Common myeloid progenitor, CD34-positive (primary cell): ENCODE results near the gene ACTN3.

ENCODE experiments used
- CTCF ChIA-PET: fragments of 350-600 bp; sonication (Branson Sonifier 250); formaldehyde crosslinking; loops from one replicate; lab custom pipeline; 2021; ENCODE audit warnings: antibody characterized with exemption; lab: Charles Lee
- POLR2A ChIA-PET: fragments of 350-600 bp; sonication (Branson Sonifier 250); formaldehyde crosslinking; loops from one replicate; lab custom pipeline; 2021; ENCODE audit warnings: antibody characterized with exemption; lab: Charles Lee
- DNase-seq, 3 donors: peaks; one replicate each; pipeline versions ENCODE4 v3.0.0 to v3.0.0-alpha.2; 2013
- H3K27ac ChIP-seq, 2 experiments: 1 replicate in 1 of 2; 2 replicates in 1 of 2; pipeline ENCODE4 v1.7.0; 2013; ENCODE audit warnings: inconsistent platforms in 2 of 2, low read length in 2 of 2, mild to moderate bottlenecking in 2 of 2, low read depth in 1 of 2, moderate library complexity in 1 of 2; ENCODE audit not compliant: severe bottlenecking in 2 of 2, insufficient read depth in 1 of 2, poor library complexity in 1 of 2
- H3K27me3 ChIP-seq, 5 experiments: replicated peaks in 2 of 5; 1 replicate in 3 of 5; 2 replicates in 2 of 5; pipeline versions ENCODE4 v1.6.1 to v1.7.0; 2013; ENCODE audit warnings: low read length in 4 of 5, mild to moderate bottlenecking in 2 of 5, moderate library complexity in 2 of 5, inconsistent platforms in 1 of 5; ENCODE audit not compliant: insufficient read depth in 5 of 5, control insufficient read depth in 4 of 5
- H3K36me3 ChIP-seq, 4 experiments: 1 replicate in 2 of 4; 2 replicates in 2 of 4; pipeline versions ENCODE4 v1.6.1 to v1.7.0; 2013; ENCODE audit warnings: low read length in 3 of 4, control low read depth in 1 of 4, mild to moderate bottlenecking in 1 of 4; ENCODE audit not compliant: control insufficient read depth in 4 of 4, insufficient read depth in 4 of 4
- H3K4me1 ChIP-seq, 4 experiments: 1 replicate in 3 of 4; 2 replicates in 1 of 4; pipeline versions ENCODE4 v1.6.1 to v1.7.1; 2013; ENCODE audit warnings: low read length in 3 of 4, mild to moderate bottlenecking in 3 of 4, control low read depth in 1 of 4, inconsistent platforms in 1 of 4, moderate library complexity in 1 of 4; ENCODE audit not compliant: control insufficient read depth in 4 of 4, insufficient read depth in 4 of 4; ENCODE audit errors: control extremely low read depth in 1 of 4
- H3K4me3 ChIP-seq, 7 experiments: 1 replicate in 4 of 7; 2 replicates in 3 of 7; pipeline versions ENCODE4 v1.5.1 to v1.7.0; 2013; ENCODE audit warnings: mild to moderate bottlenecking in 7 of 7, low read length in 6 of 7, moderate library complexity in 6 of 7, inconsistent platforms in 2 of 7, low read depth in 2 of 7, control low read depth in 1 of 7; ENCODE audit not compliant: insufficient read depth in 4 of 7, control insufficient read depth in 1 of 7; ENCODE audit errors: extremely low read depth in 1 of 7
- H3K9me3 ChIP-seq, 5 experiments: 1 replicate in 4 of 5; 2 replicates in 1 of 5; pipeline versions ENCODE4 v1.6.1 to v1.7.1; 2013; ENCODE audit warnings: low read length in 4 of 5, mild to moderate bottlenecking in 2 of 5, inconsistent platforms in 1 of 5, low read depth in 1 of 5, moderate library complexity in 1 of 5; ENCODE audit not compliant: control insufficient read depth in 4 of 5, insufficient read depth in 2 of 5; ENCODE audit errors: control extremely low read depth in 1 of 5
- WGBS: methylation state at CpG from one replicate; pipeline ENCODE4 v1.1.5; 2013; ENCODE audit not compliant: insufficient coverage; 5-methylcytosine and 5-hydroxymethylcytosine counted together

ACTN3 gene

GRCh38 chr11:66510990-66511339 is 35.7 kb upstream of the ACTN3 start:
- ChIA-PET POLR2A (interaction anchor here (0.7 kb wide), 1 partner anchor 237 kb away, joined by 3 read pairs; no protein-coding TSS in a partner anchor), CTCF (interaction anchor here (1.4 kb wide), 1 partner anchor 19 kb away, joined by 4 read pairs; no protein-coding TSS in a partner anchor)
- no peaks in the 10 kb centered on the region for H3K27me3 ChIP-seq
- H3K27ac ChIP-seq = peak overlapping the region; percentile 50 to 76
- no peaks in the 10 kb centered on the region for H3K9me3 ChIP-seq
- no peak for DNase-seq
- H3K4me3 ChIP-seq = peak overlapping the region; percentile 85 to 100 (median 90)
- peaks cover 6 to 31% (median 20%) of the 10 kb centered on the region in 4 experiments for H3K36me3 ChIP-seq
- no CpG with 5 or more reads among the region's 5 CpGs for WGBS
- peaks cover 4 to 17% (median 11%) of the 10 kb centered on the region in 4 experiments for H3K4me1 ChIP-seq

- ChIA-PET CTCF (no interaction called here), POLR2A (no interaction called here)
- H3K9me3 ChIP-seq = no peaks in the 10 kb centered on the region
- WGBS = 100% methylated on average over 9 of the region's 11 CpGs
- H3K4me3 ChIP-seq = no peak overlapping the region
- no peaks in the 10 kb centered on the region for H3K27me3 ChIP-seq
- peaks cover 2 to 69% (median 35%) of the 10 kb centered on the region in 4 experiments for H3K36me3 ChIP-seq
- no peaks in the 10 kb centered on the region for H3K4me1 ChIP-seq
- DNase-seq = no peak
- H3K27ac ChIP-seq = no peak overlapping the region
These were observed 23.1 kb upstream of the ACTN3 start for GRCh38 chr11:66523611-66524010.

- peaks cover 2 to 65% (median 36%) of the 10 kb centered on the region in 4 experiments for H3K36me3 ChIP-seq
- H3K27me3 ChIP-seq = no peaks in the 10 kb centered on the region
- 100% methylated on average over 4 of the region's 10 CpGs for WGBS
- no peaks in the 10 kb centered on the region for H3K4me1 ChIP-seq
- H3K9me3 ChIP-seq = no peaks in the 10 kb centered on the region
- CTCF ChIA-PET = interaction anchor here (0.6 kb wide), 1 partner anchor 23 kb away, joined by 3 read pairs; no protein-coding TSS in a partner anchor
- H3K4me3 ChIP-seq = no peak overlapping the region
- no peak for DNase-seq
- POLR2A ChIA-PET = no interaction called here
- no peak overlapping the region for H3K27ac ChIP-seq
These were observed 22.2 kb upstream of the ACTN3 start for GRCh38 chr11:66524304-66525040.

GRCh38 chr11:66529069-66529468 is 17.6 kb upstream of the ACTN3 start:
- no peak for DNase-seq
- ChIA-PET CTCF (interaction anchor here (2.9 kb wide), 1 partner anchor 13 kb away, joined by 8 read pairs; no protein-coding TSS in a partner anchor), POLR2A (no interaction called here)
- Histone ChIP-seq H3K4me3 (no peak overlapping the region), H3K4me1 (no peaks in the 10 kb centered on the region), H3K36me3 (peaks cover 8 to 62% (median 23%) of the 10 kb centered on the region in 4 experiments), H3K9me3 (no peaks in the 10 kb centered on the region), H3K27me3 (no peaks in the 10 kb centered on the region), H3K27ac (no peak overlapping the region)
- 95% methylated on average over 6 of the region's 10 CpGs for WGBS

- CTCF ChIA-PET = interaction anchor here (2.9 kb wide), 1 partner anchor 13 kb away, joined by 8 read pairs; no protein-coding TSS in a partner anchor
- peaks cover 8 to 60% (median 23%) of the 10 kb centered on the region in 4 experiments for H3K36me3 ChIP-seq
- WGBS = 99% methylated on average over 12 of the region's 13 CpGs
- no peaks in the 10 kb centered on the region for H3K27me3 ChIP-seq
- no peak for DNase-seq
- H3K9me3 ChIP-seq = no peaks in the 10 kb centered on the region
- POLR2A ChIA-PET = no interaction called here
- no peak overlapping the region for H3K4me3 ChIP-seq
- no peaks in the 10 kb centered on the region for H3K4me1 ChIP-seq
- H3K27ac ChIP-seq = no peak overlapping the region
These were observed 17.0 kb upstream of the ACTN3 start for GRCh38 chr11:66529655-66530054.

- WGBS = 100% methylated on average over 5 of the region's 10 CpGs
- DNase-seq = no peak
- Histone ChIP-seq H3K4me1 (no peaks in the 10 kb centered on the region), H3K4me3 (no peak overlapping the region), H3K27me3 (no peaks in the 10 kb centered on the region), H3K9me3 (no peaks in the 10 kb centered on the region), H3K36me3 (peaks cover 14 to 68% (median 30%) of the 10 kb centered on the region in 4 experiments), H3K27ac (no peak overlapping the region)
- ChIA-PET POLR2A (no interaction called here), CTCF (no interaction called here)
These were observed 15.6 kb upstream of the ACTN3 start for GRCh38 chr11:66530927-66531709.

GRCh38 chr11:66531841-66532240 is 14.9 kb upstream of the ACTN3 start:
- H3K9me3 ChIP-seq = no peaks in the 10 kb centered on the region
- H3K27ac ChIP-seq = no peak overlapping the region
- 100% methylated on average over 8 of the region's 11 CpGs for WGBS
- no peak overlapping the region for H3K4me3 ChIP-seq
- no peak for DNase-seq
- CTCF ChIA-PET = no interaction called here
- POLR2A ChIA-PET = no interaction called here
- H3K36me3 ChIP-seq = peaks cover 12 to 65% (median 27%) of the 10 kb centered on the region in 4 experiments
- no peaks in the 10 kb centered on the region for H3K4me1 ChIP-seq
- no peaks in the 10 kb centered on the region for H3K27me3 ChIP-seq
